Endothelial cell of umbilical vein (primary cell): ENCODE data around the gene TTC21B.

Experiments
- CTCF ChIP-seq, 2 donors: IDR thresholded peaks; 1 replicate in 1 of 2; 2 replicates in 1 of 2; pipeline ENCODE4 v1.5.1; 2011; ENCODE audit warnings: low read length in 2 of 2, mild to moderate bottlenecking in 2 of 2, moderate library complexity in 2 of 2, control low read depth in 1 of 2, inconsistent platforms in 1 of 2, low read depth in 1 of 2; ENCODE audit not compliant: insufficient read depth in 1 of 2; ENCODE audit errors: extremely low read depth in 1 of 2
- POLR2A ChIP-seq: IDR thresholded peaks from 2 replicates; pipeline ENCODE4 v1.6.1; 2012; ENCODE audit warnings: low read depth, mild to moderate bottlenecking, control low read depth, low read length
- POLR2AphosphoS5 ChIP-seq: IDR thresholded peaks from 2 replicates; pipeline ENCODE4 v1.6.1; 2012; ENCODE audit warnings: low read depth, mild to moderate bottlenecking, control low read depth, low read length, moderate library complexity; ENCODE audit not compliant: insufficient read depth

DNA sequence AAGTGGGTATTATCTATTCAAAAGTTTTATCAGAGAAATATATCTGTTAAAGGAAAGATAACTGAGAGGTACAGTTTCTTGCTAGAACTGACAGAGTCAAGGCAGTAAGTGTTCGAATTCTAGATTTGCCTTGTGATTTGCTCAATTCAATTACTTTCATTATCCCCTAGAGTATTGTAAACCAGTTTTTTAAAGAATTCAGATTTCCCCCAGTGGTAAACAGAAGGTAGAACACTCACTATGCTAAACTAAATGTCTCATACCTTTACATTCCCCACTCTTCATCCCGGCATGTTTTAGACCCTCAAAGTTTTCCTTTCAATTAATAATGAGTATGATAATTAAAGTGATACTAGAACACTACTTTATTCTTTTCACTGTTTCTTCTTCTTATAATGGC lies 28.6 kb downstream of the TTC21B start:
- TF ChIP-seq POLR2A: no peak
- no peak for TF ChIP-seq CTCF (IDR thresholded peaks at IDR 0.05; ENCODE audit: extremely low read depth in 1 of 2, insufficient read depth in 1 of 2, low read depth in 1 of 2, low read length in 2 of 2)
- TF ChIP-seq POLR2AphosphoS5: no peak
